ENCODE results near the gene FSTL1.
A peak's percentile ranks its signal among the peaks of the same experiment; 100 is the strongest.

Gene FSTL1

DNA sequence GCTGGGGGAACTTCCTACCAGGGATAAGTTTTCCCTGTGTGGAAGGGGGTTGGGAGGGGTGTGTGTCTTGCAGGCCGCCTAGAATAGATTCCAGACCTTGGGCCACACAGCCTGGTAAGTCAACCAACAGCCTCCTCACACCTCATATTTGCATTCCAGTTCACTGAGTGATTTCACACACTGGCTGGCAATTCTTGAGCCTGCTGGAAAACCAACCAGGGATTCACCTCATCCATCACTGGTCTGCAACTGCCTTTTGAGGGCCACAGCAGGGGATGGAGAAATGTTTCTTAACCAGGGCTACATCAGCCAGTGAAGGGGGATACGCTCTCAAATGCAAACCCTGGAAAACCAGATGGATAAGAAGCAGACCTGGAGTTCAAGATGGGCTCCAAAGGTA lies 2.0 kb downstream of the FSTL1 start:
- Histone ChIP-seq H3K4me3 (ENCODE audit: low read depth, low read length) (peak overlapping the region; percentile 75), H3K4me1 (ENCODE audit: control insufficient read depth, insufficient read depth, low read length) (peaks cover 32% of the 10 kb centered on the region), H3K27me3 (ENCODE audit: control insufficient read depth, insufficient read depth, low read length) (peaks cover 8% of the 10 kb centered on the region), H3K9me3 (ENCODE audit: control insufficient read depth, insufficient read depth, low read length) (no peaks in the 10 kb centered on the region), H3K9ac (ENCODE audit: low read depth, low read length) (no peak overlapping the region), H3K36me3 (ENCODE audit: control insufficient read depth, insufficient read depth, low read length) (peaks cover 8% of the 10 kb centered on the region)

DNA sequence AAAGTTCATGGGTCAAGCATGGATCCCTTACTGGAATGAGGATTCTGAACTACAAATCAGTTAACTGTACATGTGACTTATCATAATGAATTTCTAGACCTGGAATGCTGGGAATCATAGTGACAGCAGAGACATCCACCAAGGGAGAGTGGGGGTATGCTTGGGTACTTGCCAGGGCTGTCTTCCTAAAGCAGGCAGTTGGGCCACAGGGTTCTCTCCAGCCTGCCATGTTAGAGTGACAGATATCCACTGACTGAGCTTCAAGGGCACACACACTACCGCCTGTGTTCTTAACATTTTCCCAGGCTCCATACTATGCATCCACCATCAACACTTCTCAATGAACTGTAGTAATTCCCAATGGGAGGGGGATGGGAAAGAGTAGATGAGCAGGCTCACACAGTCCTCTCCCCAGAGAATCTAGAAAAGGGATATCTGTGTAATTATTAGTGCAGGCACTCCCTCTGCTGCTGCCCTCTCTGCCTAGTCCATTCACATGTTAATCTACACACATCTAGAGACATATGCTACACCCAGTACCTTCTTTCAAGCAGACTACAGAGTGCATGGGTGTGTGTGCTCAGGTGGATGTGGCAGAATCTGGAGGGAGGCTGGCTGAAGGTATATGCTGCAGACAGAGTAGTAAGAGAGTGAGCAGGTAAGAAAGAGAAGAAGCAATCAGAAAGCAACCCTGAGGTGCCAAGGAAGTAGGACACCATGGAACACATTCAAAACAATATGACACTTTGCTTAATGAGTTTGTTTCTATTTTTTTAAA lies 3.7 kb downstream of the FSTL1 start:
- no peak overlapping the region for H3K9ac ChIP-seq (ENCODE audit: low read depth, low read length)
- peaks cover 5% of the 10 kb centered on the region for H3K27me3 ChIP-seq (ENCODE audit: control insufficient read depth, insufficient read depth, low read length)
- peaks cover 8% of the 10 kb centered on the region for H3K36me3 ChIP-seq (ENCODE audit: control insufficient read depth, insufficient read depth, low read length)
- no peak overlapping the region for H3K4me3 ChIP-seq (ENCODE audit: low read depth, low read length)
- H3K4me1 ChIP-seq (ENCODE audit: control insufficient read depth, insufficient read depth, low read length), result peaks cover 32% of the 10 kb centered on the region
- H3K9me3 ChIP-seq (ENCODE audit: control insufficient read depth, insufficient read depth, low read length), result no peaks in the 10 kb centered on the region

DNA sequence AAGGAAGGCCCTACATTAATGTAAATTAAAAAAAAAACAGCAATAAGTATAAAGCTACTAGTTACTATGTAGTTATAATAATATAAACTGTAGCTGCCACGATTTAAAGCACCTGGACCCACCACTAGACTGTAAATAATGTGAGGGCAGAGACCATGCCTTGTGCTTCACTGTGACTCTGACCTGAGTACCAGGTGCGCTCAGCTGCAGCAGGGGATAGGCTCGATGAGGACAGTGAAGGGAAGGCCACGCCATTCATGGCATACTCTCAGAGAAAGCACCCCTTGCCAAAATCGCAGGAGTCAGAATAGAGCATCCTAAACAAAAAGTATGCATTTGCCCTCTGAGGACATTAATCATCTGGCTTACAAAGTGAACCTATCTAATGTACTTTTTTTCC lies 5.1 kb downstream of the FSTL1 start:
- H3K4me3 ChIP-seq (ENCODE audit: low read depth, low read length), result no peak overlapping the region
- no peak overlapping the region for H3K9ac ChIP-seq (ENCODE audit: low read depth, low read length)
- peaks cover 26% of the 10 kb centered on the region for H3K4me1 ChIP-seq (ENCODE audit: control insufficient read depth, insufficient read depth, low read length)
- H3K9me3 ChIP-seq (ENCODE audit: control insufficient read depth, insufficient read depth, low read length), result no peaks in the 10 kb centered on the region
- H3K36me3 ChIP-seq (ENCODE audit: control insufficient read depth, insufficient read depth, low read length), result peaks cover 8% of the 10 kb centered on the region
- no peaks in the 10 kb centered on the region for H3K27me3 ChIP-seq (ENCODE audit: control insufficient read depth, insufficient read depth, low read length)

DNA sequence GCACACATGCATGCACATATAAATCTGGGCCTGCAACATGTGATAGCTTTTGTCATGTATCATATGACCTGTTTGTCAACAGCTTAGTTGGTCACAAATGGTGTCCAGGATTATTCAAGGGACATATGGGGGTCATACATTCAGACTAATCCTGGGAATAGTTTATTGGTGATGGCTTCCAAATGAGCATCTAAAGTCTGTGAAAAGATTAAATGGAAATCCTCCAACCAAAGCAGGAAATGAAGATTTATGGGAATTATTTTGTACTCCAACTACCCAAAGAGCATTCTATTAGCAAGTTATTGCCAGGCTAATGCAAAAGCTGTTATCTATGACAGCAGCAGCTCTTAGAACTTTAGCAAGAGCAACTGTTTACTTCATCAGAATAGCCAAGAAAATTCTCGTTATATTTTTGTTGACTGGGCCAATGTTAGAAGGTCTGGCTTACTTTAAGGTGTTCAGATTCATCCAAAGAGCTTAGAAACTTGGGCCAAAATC lies 7.1 kb downstream of the FSTL1 start:
- no peak overlapping the region for H3K9ac ChIP-seq (ENCODE audit: low read depth, low read length)
- peaks cover 8% of the 10 kb centered on the region for H3K36me3 ChIP-seq (ENCODE audit: control insufficient read depth, insufficient read depth, low read length)
- no peaks in the 10 kb centered on the region for H3K9me3 ChIP-seq (ENCODE audit: control insufficient read depth, insufficient read depth, low read length)
- H3K27me3 ChIP-seq (ENCODE audit: control insufficient read depth, insufficient read depth, low read length), result no peaks in the 10 kb centered on the region
- peaks cover 19% of the 10 kb centered on the region for H3K4me1 ChIP-seq (ENCODE audit: control insufficient read depth, insufficient read depth, low read length)
- H3K4me3 ChIP-seq (ENCODE audit: low read depth, low read length), result no peak overlapping the region

DNA sequence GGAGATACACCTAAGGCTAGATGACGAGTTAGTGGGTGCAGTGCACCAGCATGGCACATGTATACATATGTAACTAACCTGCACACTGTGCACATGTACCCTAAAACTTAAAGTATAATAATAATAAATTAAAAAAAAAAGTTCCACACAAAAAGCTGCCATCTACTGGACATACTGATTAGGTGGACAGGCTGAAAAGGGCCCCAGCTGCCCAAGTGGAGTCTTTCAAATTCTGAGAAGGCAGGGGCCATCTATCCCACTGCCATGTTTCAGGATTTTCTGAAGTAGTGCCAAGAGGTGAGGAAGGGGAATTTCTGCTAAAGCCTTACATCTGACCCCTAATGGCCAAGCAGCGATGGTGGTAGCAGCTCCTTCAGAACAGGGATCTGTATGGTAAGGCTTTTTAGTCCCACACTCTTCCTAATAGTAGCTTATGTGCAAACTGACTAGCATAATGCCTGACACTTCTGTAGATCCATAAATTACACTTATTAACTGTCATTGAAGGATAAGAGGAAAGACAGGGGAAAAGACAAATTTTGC lies 7.7 kb downstream of the FSTL1 start:
- Histone ChIP-seq H3K9ac (ENCODE audit: low read depth, low read length) (no peak overlapping the region), H3K4me1 (ENCODE audit: control insufficient read depth, insufficient read depth, low read length) (peaks cover 13% of the 10 kb centered on the region), H3K36me3 (ENCODE audit: control insufficient read depth, insufficient read depth, low read length) (peaks cover 8% of the 10 kb centered on the region), H3K9me3 (ENCODE audit: control insufficient read depth, insufficient read depth, low read length) (no peaks in the 10 kb centered on the region), H3K4me3 (ENCODE audit: low read depth, low read length) (no peak overlapping the region), H3K27me3 (ENCODE audit: control insufficient read depth, insufficient read depth, low read length) (no peaks in the 10 kb centered on the region)

DNA sequence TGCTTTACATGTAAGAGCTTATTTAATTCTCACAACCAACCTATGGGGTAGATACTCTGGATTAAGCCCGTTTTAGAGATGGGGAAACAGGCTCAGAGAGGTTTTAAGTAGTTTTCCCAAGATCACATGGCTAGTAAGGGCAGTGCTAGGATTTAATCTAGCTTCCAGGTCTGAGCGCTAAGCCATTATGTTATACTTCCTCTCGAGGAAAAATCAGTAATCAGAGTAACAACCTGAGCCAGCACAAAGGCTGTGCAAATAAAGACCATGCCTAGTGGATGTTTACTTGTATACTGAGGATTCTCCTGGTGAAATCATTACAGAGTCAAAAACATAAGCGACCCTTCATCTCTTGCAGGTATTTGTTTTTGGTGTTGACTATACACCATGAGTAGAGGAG lies 9.0 kb downstream of the FSTL1 start:
- H3K4me1 ChIP-seq (ENCODE audit: control insufficient read depth, insufficient read depth, low read length), result peaks cover 6% of the 10 kb centered on the region
- no peaks in the 10 kb centered on the region for H3K27me3 ChIP-seq (ENCODE audit: control insufficient read depth, insufficient read depth, low read length)
- no peaks in the 10 kb centered on the region for H3K9me3 ChIP-seq (ENCODE audit: control insufficient read depth, insufficient read depth, low read length)
- H3K36me3 ChIP-seq (ENCODE audit: control insufficient read depth, insufficient read depth, low read length), result peaks cover 8% of the 10 kb centered on the region
- H3K4me3 ChIP-seq (ENCODE audit: low read depth, low read length), result no peak overlapping the region
- no peak overlapping the region for H3K9ac ChIP-seq (ENCODE audit: low read depth, low read length)

DNA sequence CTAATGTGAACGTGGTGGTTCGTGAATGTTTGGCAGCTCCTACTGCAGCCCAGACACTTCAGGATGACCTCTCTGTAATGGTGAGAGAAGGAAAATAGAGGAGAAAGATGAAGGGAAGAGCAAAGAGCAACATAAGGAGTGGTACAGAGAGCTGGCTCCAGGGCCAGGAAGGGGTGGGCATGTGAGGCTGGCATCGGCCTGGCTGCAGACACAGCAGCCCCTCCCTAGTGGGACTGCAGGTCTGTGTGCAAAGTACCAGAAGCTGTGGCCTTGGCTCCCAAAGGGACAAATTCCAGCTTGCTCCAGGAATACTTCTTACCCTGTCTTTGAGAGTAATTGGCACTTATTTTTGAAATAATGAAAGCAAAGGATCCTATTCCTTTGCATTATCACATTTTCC lies 10.0 kb downstream of the FSTL1 start:
- Histone ChIP-seq H3K9me3 (ENCODE audit: control insufficient read depth, insufficient read depth, low read length) (no peaks in the 10 kb centered on the region), H3K9ac (ENCODE audit: low read depth, low read length) (no peak overlapping the region), H3K4me3 (ENCODE audit: low read depth, low read length) (no peak overlapping the region), H3K27me3 (ENCODE audit: control insufficient read depth, insufficient read depth, low read length) (no peaks in the 10 kb centered on the region), H3K36me3 (ENCODE audit: control insufficient read depth, insufficient read depth, low read length) (peaks cover 2% of the 10 kb centered on the region), H3K4me1 (ENCODE audit: control insufficient read depth, insufficient read depth, low read length) (peaks cover 14% of the 10 kb centered on the region)

DNA sequence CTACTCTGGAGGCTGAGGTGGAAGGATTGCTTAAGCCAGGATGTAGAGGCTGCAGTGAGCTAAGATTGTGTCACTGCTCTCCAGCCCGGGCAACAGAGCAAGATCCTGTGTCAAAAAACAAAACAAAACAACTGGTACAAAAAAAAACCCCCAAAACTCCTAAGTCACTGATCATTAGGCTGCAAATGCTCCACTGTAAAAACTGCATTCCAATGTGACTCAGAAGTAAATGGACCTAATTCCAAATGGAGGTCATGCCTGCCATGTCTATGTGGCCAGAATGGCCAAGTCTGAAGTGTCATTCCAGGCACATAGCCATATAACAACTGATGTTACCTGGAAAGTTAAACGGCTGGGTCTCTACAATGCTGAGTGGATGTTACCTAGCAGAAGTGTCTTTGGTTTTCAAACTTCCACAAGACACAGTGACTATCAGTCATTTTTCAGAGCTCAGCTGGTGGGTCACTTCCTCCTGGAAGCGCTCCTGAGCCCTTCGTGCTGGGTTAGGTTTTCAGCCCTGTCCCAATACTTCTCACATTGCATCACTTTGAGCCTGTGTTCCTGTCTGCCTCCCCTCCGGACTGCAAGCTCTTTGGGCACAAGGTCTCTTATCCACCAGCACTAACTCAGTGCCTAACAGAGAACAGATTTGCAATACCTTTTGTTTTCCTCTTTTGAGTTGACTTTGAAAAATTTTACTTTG lies 10.6 kb downstream of the FSTL1 start:
- no peaks in the 10 kb centered on the region for H3K9me3 ChIP-seq (ENCODE audit: control insufficient read depth, insufficient read depth, low read length)
- H3K9ac ChIP-seq (ENCODE audit: low read depth, low read length), result no peak overlapping the region
- no peaks in the 10 kb centered on the region for H3K36me3 ChIP-seq (ENCODE audit: control insufficient read depth, insufficient read depth, low read length)
- H3K27me3 ChIP-seq (ENCODE audit: control insufficient read depth, insufficient read depth, low read length), result no peaks in the 10 kb centered on the region
- peaks cover 14% of the 10 kb centered on the region for H3K4me1 ChIP-seq (ENCODE audit: control insufficient read depth, insufficient read depth, low read length)
- H3K4me3 ChIP-seq (ENCODE audit: low read depth, low read length), result no peak overlapping the region

DNA sequence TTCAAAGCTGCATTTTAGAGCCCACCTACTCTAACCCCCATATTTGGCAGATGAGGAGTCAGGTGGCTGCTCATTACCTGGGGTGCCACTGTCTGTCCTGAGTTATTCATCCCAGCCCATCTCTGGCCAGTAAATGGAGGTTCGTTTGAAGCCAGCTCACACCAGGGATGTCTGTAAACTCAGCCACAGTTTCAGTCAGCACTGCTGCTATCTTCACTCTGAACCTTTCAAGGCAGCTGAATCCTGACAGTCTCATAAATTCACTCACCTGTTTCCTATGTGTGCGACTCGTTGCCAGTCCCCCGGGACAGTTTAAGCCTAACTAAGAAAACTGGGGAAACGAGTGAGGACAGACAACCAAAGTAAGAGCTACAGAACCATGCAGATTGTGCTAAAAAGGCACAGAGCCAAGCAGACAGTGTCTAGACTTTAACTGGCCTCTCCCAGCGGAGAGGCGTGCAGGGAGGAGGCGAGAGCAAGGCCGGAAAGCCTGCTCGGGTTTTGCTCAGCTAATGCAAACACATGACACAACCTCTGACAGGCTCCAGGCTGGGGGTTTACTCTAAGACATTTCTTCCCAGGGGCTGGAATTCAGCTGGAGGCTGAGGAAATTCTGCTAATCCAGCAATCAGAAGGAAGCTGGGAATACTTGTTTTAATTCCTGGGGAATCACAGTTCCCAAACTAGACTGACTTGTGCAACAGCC lies 12.0 kb downstream of the FSTL1 start:
- peaks cover 14% of the 10 kb centered on the region for H3K4me1 ChIP-seq (ENCODE audit: control insufficient read depth, insufficient read depth, low read length)
- H3K9ac ChIP-seq (ENCODE audit: low read depth, low read length), result no peak overlapping the region
- no peaks in the 10 kb centered on the region for H3K27me3 ChIP-seq (ENCODE audit: control insufficient read depth, insufficient read depth, low read length)
- no peaks in the 10 kb centered on the region for H3K36me3 ChIP-seq (ENCODE audit: control insufficient read depth, insufficient read depth, low read length)
- no peak overlapping the region for H3K4me3 ChIP-seq (ENCODE audit: low read depth, low read length)
- no peaks in the 10 kb centered on the region for H3K9me3 ChIP-seq (ENCODE audit: control insufficient read depth, insufficient read depth, low read length)

DNA sequence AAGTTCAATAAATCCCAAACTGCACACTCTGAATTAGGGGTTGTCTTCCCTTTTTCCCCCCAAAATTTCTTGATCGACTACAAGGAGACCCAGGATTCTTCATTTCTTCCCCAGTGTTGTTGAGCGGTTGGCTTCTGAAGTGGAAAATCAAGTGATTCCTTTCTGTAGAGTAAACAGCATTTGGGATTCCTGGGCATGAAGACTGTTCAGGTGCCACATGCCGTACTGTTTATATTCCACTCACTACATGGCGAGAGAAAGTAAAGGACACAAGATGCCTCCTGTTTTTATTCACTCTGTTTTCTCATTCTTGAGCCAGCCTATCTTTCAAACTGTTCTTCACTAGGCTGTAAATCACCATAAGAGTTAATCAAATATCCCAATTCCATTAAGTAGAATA lies 12.6 kb downstream of the FSTL1 start:
- Histone ChIP-seq H3K9me3 (ENCODE audit: control insufficient read depth, insufficient read depth, low read length) (no peaks in the 10 kb centered on the region), H3K36me3 (ENCODE audit: control insufficient read depth, insufficient read depth, low read length) (no peaks in the 10 kb centered on the region), H3K27me3 (ENCODE audit: control insufficient read depth, insufficient read depth, low read length) (no peaks in the 10 kb centered on the region), H3K4me1 (ENCODE audit: control insufficient read depth, insufficient read depth, low read length) (peaks cover 10% of the 10 kb centered on the region), H3K4me3 (ENCODE audit: low read depth, low read length) (no peak overlapping the region), H3K9ac (ENCODE audit: low read depth, low read length) (no peak overlapping the region)

DNA sequence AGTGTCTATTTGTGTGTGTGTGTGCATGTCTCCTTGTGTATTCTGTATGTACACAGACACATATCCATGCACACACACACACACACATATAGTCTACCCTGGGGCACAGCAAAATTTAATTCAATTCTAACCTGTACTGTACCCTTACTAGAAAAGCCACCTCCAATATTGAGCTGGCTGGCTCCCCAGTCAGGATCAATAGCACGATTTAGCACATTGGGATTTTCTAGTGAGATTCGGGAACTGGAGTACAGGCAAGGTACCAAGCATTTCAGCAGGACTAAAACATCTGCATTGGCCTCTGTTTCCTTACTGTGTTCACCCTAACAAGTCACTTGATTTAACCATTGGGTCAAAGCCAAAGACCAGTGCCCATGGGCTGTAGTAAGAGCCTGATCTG lies 13.2 kb downstream of the FSTL1 start:
- Histone ChIP-seq H3K4me1 (ENCODE audit: control insufficient read depth, insufficient read depth, low read length) (peaks cover 13% of the 10 kb centered on the region), H3K27me3 (ENCODE audit: control insufficient read depth, insufficient read depth, low read length) (no peaks in the 10 kb centered on the region), H3K4me3 (ENCODE audit: low read depth, low read length) (no peak overlapping the region), H3K9me3 (ENCODE audit: control insufficient read depth, insufficient read depth, low read length) (no peaks in the 10 kb centered on the region), H3K36me3 (ENCODE audit: control insufficient read depth, insufficient read depth, low read length) (no peaks in the 10 kb centered on the region), H3K9ac (ENCODE audit: low read depth, low read length) (no peak overlapping the region)

All from iPS-15b (cell line).